C4-2B (cell line): ENCODE measurements around the gene ARHGAP45.

ENCODE experiments used
- ZFX ChIP-seq: fragments of 450-650 bp; IDR thresholded peaks from 2 replicates; pipeline ENCODE4 v1.6.1; 2017
- TF ChIP-seq, protein P1 (sequence below): fragments of 450-650 bp; conservative IDR thresholded peaks from 2 replicates; pipeline ENCODE4 v1.5.1; 2017; ENCODE audit warnings: mild to moderate bottlenecking

DNA sequence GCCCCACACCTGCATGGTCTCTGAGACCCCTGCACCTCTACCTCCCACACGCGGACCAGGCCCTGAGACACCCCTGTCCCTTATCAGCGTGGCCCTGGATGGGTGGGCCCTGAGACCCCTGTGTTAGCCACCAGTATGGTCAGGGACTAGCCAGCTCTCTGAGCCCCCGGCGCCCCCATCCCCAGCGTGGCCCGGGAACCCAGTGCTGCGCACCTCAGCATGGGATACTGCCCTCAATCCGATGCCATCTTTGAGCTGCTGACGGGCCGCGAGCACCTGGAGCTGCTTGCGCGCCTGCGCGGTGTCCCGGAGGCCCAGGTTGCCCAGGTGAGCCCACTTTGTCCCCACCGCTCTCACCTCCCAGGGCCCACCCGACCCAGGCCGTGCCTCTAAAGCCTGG is 5.0 kb upstream of the ARHGAP45 start:
- TF ChIP-seq, protein P1, sequence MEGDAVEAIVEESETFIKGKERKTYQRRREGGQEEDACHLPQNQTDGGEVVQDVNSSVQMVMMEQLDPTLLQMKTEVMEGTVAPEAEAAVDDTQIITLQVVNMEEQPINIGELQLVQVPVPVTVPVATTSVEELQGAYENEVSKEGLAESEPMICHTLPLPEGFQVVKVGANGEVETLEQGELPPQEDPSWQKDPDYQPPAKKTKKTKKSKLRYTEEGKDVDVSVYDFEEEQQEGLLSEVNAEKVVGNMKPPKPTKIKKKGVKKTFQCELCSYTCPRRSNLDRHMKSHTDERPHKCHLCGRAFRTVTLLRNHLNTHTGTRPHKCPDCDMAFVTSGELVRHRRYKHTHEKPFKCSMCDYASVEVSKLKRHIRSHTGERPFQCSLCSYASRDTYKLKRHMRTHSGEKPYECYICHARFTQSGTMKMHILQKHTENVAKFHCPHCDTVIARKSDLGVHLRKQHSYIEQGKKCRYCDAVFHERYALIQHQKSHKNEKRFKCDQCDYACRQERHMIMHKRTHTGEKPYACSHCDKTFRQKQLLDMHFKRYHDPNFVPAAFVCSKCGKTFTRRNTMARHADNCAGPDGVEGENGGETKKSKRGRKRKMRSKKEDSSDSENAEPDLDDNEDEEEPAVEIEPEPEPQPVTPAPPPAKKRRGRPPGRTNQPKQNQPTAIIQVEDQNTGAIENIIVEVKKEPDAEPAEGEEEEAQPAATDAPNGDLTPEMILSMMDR: no peak
- TF ChIP-seq ZFX: no peak
